Hepatic stellate cell (primary cell): ENCODE results near the gene SOX6.
A peak's percentile ranks its signal among the peaks of the same experiment; 100 is the strongest.

Experiments
- DNase-seq: peaks from one replicate; pipeline ENCODE4 v3.0.0; 2011; ENCODE audit warnings: low spot score

Gene SOX6

GRCh38 chr11:16191212-16191867 is 165.0 kb downstream of the SOX6 start:
- no peak for DNase-seq

- no peak for DNase-seq
Observed at GRCh38 chr11:16186680-16187079, 169.7 kb downstream of the SOX6 start.

- DNase-seq, result no peak
Observed at GRCh38 chr11:16185042-16185441, 171.3 kb downstream of the SOX6 start.

- peak; percentile 28 for DNase-seq
Observed at GRCh38 chr11:16184588-16184987, 171.8 kb downstream of the SOX6 start.

- no peak for DNase-seq
Observed at GRCh38 chr11:16182553-16182952, 173.8 kb downstream of the SOX6 start.

GRCh38 chr11:16180868-16181267 is 175.5 kb downstream of the SOX6 start:
- DNase-seq, result no peak

- no peak for DNase-seq
Observed at GRCh38 chr11:16179676-16180075, 176.7 kb downstream of the SOX6 start.

- DNase-seq, result no peak
Observed at GRCh38 chr11:16178273-16178672, 178.1 kb downstream of the SOX6 start.

GRCh38 chr11:16177688-16178087 is 178.7 kb downstream of the SOX6 start:
- no peak for DNase-seq

- no peak for DNase-seq
Observed at GRCh38 chr11:16173798-16174197, 182.5 kb downstream of the SOX6 start.

GRCh38 chr11:16171882-16172281 is 184.5 kb downstream of the SOX6 start:
- no peak for DNase-seq

- no peak for DNase-seq
Observed at GRCh38 chr11:16169956-16170847, 186.1 kb downstream of the SOX6 start.

GRCh38 chr11:16169541-16169940 is 186.8 kb downstream of the SOX6 start:
- DNase-seq, result no peak

GRCh38 chr11:16167706-16168487 is 188.4 kb downstream of the SOX6 start:
- no peak for DNase-seq

- no peak for DNase-seq
Observed at GRCh38 chr11:16166571-16166970, 189.8 kb downstream of the SOX6 start.

- DNase-seq, result no peak
Observed at GRCh38 chr11:16160146-16160545, 196.2 kb downstream of the SOX6 start.

GRCh38 chr11:16158426-16158994 is 197.8 kb downstream of the SOX6 start:
- no peak for DNase-seq

GRCh38 chr11:16157327-16157726 is 199.0 kb downstream of the SOX6 start:
- DNase-seq, result no peak

GRCh38 chr11:16155448-16155847 is 200.9 kb downstream of the SOX6 start:
- DNase-seq, result no peak

GRCh38 chr11:16154715-16155396 is 201.5 kb downstream of the SOX6 start:
- no peak for DNase-seq

GRCh38 chr11:16153951-16154350 is 202.4 kb downstream of the SOX6 start:
- DNase-seq, result no peak

- DNase-seq, result no peak
Observed at GRCh38 chr11:16151138-16151537, 205.2 kb downstream of the SOX6 start.
